Hypothalamus (tissue), 51 donors: ENCODE data around the gene PSMB7.

ENCODE experiments used
- DNase-seq, 51 donors: peaks; one replicate each; lab custom pipeline; 2025; lab: John Stamatoyannopoulos, UW

The PSMB7 gene

DNA sequence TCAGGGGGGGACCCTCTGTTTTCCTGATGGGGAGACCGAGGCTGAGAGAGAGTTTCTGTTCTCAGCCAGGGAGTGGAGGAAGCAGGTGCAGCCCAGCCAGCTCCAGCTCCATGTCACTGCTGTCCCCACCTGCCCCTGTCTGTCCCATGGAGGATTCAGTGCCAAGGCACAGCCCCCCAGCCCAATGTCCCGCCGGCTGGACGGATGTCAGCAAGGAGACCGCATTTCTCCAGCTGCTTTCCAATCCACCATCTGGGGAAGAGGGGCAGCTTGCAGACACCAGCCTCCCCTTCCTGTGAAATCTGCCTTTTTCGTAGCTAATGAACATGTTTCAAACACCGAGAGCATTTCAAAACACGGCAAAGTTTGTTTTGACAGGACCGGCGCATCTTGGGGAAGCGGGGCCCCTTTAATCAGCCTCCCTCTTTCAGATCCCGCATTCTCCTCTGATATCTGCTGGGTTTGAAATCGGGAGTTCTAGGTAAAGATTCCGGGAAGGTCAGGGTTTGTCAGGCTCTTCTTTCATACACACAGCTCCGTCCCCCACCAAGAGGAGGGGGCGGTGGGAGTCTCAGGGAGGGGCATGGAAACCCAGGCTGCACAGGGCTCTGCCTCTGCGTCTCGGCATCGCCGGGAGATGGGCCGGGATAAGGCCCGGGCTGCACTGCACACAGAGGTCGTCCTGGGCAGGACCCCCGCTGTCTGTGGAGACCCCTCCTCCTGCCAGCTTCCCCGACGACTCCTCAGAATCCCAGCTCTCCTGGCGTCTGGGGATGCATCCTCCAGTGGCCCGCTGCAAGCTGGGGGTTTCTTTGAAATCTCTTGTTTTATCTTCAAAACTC is 82.7 kb downstream of the PSMB7 start:
- peak in 1 of 51 donors; percentile 10 for DNase-seq

DNA sequence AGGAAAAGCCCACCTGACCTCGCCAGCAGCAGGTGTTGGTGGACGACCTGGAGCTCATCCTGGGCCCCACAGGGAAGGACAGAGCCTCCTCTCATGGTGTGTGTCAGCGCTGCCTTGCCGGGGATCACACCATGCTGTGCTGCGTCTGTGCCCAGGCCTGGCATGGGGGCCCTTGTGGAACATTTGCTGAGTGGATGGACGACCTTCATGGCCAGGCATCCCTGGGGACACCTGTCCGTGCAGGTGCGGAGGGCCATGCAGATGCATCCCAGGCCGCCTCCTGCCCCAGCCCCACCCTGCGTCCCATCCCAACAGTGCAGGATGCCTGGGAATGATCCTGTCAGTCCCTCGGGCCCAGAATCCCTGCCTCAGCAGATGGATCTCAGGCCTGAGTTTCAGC is 83.7 kb downstream of the PSMB7 start:
- DNase-seq = no peak

DNA sequence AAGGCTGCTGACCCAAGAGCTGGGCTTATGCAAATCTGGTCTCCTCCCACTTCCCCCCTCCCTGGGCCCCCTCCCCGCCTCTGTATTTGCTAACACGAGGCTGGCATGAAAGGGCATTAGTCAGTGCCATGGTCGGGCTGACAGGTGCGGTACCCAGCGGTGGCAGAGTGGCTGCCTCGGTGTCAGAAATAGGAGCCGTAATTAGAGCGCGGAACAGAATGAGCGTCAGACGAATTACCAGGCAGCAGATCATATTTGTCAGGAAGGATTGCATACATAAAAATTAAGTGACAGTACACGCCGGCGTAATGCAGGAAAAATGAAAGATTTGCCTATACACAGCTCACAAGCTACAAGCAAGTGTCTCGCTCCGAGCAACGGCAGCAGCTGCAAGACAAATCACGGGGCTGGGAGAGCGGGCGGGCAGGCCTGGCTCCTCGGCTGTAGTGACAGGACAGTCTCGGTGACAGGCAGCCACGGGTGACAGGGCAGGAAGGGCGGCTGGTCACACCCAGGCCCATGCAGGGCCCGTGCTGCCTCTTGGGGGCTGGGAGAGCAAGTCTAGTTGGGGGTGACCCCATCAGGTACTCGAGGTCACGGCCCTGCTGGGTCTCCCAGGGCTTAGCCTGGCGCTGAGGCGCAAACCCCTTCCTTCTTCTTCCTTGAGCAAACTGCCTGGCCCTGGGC is 85.1 kb downstream of the PSMB7 start:
- peak in 2 of 51 donors; percentile 31 to 51 for DNase-seq

- DNase-seq = peak in 30 of 51 donors; percentile 6 to 73 (median 41)
Observed at GRCh38 chr9:124329206-124329792, 85.9 kb downstream of the PSMB7 start.

DNA sequence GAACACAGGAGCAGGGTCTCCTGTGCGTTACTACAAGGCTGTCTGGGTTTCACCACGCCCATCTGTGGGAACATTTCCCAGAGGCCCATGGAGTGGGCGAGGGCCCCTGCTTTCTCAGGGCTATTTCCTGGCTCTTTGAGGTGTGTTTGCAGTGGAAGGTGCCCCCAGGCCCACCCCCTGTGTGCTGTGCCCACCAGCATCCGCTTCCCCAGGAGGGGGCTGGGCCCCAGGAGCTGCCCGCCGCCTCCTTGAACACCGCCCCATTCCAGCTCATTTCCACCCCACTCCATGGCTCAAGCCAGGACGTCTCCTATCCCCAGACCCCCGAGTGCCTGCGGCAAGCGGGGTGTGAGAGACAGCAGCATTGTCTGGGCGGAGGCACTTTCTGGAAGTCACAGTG is 87.0 kb downstream of the PSMB7 start:
- DNase-seq = no peak

GRCh38 chr9:124327491-124327890 is 87.8 kb downstream of the PSMB7 start:
- no peak for DNase-seq

DNA sequence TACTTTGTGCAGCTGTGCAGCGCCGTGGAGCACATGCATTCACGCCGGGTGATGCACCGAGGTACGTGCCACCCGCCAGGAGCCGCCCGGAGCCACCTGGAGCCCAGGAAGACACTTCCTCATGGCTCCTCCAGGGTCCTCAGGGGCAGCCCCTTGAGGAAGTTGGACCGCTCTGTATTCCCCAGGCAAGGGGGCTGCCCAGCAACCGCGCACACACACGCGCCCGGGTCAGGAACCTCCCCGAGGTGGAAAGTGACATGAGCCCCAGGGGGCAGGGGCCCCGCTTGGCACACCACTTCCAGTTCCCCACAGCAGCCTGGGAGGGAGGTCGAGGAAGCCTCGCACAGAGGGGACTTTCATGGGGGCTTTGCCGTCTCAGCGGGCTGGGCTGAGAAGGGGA is 88.9 kb downstream of the PSMB7 start:
- DNase-seq = no peak

GRCh38 chr9:124325816-124326215 is 89.4 kb downstream of the PSMB7 start:
- DNase-seq = no peak

DNA sequence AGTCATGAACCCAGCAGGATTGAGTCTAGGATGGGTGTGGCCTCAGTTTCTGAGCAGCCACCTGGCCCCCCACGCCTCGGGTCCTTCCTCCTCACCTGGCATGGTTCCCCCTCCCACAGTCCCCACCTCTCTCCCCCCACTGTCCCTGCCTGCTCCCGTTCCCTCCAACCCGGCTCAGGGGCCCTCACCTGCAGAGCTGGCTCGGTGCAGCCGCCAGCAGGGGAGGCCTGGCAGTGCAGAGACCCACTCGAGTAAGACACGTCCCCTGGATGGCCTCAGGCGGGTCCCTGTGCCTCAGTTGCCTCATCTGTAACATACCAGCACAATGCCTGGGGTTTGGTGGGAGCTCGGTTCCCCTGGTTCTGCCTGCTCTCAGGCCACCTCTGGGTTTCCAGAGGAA is 91.3 kb downstream of the PSMB7 start:
- DNase-seq = no peak

DNA sequence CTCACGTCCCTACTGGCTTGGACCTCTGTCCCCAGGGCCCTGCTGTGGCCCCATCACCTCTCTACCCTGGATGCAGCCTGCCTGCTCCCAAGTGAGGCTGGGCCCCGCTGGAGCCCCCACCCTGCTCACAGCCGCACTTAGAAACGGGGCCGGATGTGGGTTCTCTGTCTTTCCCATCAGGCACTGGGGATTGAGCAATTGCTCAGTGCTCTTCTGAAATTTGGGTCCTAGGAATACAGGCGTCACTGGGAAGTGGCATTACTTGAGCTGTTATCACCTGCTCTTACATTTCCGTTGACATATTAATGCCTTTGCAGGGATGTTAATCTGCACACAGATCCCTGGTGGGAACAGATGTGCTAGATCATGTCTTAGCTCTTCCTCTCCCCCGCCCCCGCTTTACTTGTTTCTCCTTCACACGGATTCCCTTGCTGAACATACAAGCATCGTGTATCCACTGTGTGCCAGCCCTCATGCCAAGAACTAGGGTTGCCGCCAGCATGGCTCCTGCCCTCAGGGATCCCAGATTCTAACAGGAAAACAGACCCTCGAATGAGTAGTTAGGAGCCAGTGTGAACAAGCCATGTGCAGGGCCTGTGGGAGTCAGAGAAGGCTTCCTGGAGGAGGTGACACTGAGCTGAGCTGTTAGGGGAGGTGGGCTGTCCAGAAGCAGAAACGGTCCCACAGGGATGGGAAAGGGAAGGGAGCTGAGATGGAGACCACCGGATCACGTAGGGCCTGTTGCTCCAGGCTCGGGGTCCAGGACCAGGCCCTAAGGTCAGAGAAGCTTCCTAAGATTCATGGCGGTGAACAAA is 92.4 kb downstream of the PSMB7 start:
- no peak for DNase-seq

- no peak for DNase-seq
Observed at GRCh38 chr9:124321935-124322334, 93.3 kb downstream of the PSMB7 start.

DNA sequence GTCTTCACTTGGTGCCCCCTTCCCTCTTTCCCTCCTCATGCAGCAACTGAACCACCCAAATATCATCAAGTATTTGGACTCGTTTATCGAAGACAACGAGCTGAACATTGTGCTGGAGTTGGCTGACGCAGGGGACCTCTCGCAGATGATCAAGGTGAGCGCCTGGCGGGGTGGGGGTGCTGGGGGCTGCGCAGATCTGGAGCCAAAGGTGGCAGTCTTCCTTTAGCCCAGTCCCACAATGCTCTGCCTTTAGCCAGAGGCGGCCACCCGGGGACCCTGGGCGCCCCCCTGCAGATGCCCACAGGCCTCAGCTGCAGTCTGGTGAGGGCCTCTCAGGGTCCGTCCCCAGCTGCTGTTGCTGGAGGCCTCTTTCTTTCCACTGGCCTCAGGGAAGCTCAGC is 93.8 kb downstream of the PSMB7 start:
- no peak for DNase-seq

DNA sequence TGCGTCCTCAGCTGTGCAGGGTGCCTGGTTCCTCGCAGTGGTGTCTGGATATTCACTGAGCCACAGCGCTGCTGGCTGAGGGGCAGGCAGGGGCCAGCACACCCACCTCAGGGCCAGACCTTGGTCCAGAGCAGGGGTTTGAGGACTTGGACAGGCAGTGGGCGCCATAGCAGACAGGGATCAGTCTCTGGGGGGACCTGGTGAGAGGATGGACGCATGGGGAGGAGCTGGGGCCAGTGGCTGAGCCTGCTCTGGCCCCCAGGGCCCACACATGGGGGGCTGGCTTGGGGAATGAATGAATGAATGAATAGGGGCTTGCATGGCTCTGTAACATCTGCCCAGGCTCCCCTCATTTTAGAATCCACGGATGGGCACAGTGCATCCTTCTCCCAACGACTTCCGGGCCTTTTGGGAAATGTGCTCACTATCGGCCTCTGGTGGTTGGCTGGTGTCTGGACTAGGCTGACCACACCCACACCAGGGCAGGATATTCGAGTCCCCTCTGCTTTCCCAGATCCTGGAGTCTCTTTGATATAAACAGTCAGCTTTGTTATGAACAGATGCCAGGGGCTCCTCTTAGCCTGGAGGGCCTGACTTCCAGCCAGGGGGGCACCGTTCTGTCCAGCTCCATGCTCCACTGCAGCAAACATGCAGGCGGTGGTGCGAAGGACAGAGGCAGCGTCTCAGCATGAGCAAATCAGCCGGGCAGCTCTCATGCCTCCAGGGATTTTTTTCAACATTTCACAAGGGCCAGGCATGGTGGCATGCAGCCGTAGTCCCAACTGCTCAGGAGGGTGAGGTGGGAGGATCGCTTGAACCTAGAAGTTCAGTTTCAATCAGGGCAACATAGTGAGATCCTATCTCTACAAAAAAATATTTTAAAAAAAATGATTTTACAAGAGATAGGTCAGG is 94.9 kb downstream of the PSMB7 start:
- peak in 35 of 51 donors; percentile 2 to 65 (median 38) for DNase-seq

DNA sequence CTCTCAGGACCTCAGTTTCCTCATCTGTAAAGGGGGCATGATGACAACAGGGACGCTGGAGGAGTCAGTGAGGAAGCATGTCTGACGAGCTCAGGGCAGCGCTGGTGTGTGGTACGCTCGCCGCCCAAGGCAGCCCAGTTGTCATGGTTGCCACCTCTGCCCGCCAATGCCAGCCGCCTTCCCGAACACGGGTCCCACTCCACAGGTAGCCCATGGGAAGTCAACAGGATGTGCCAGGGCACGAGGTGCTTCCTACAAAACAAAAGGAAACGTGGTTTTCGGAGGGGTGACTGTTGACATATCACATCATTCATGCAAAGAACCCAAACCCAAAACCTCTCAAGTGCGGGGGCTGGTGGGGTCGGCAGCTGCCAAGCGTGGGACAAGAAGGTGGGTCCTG is 99.4 kb downstream of the PSMB7 start:
- DNase-seq = no peak

DNA sequence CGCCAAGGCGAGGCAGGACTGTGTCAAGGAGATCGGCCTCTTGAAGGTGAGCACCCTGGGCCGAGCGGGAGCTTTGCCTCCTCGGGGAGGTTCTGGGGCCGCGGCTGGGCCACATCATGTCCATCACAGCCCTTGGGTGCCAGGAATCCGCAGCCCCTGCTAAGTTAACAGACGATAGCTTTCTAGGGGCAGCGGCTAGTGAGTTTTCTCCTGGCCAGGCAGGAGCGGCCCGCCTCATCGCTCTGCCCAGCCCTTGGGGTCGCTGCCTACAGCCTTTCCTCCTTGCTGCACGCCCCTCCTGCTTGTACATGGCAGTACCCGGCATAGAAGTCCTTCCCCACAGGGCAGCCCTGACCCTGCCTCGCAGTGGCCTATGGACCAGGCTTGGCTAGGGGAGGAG is 101.3 kb downstream of the PSMB7 start:
- no peak for DNase-seq

- DNase-seq = peak in 17 of 51 donors; percentile 6 to 63 (median 30)
Observed at GRCh38 chr9:124312290-124313265, 102.7 kb downstream of the PSMB7 start.

DNA sequence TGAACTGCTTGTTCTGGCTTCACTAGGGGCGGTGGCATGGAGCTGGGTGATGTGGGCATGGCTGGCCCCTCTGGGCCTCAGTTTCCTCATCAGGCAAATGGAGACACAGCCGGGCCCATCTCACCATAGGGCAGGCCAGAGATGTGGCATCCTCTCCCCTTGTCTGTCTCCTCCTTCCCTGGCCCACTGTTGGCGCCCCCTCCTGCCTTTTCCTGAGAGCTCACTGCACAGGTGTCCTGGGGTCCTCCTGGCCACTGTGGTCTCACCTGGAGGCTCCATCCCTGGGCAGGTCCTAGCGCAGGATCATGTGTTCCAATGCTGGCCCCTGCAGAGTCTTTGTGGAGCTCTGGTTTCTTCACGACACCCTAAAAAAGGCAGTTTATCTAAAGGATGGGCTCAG is 104.0 kb downstream of the PSMB7 start:
- no peak for DNase-seq

- DNase-seq = no peak
Observed at GRCh38 chr9:124309667-124310084, 105.6 kb downstream of the PSMB7 start.
